CD14-positive monocyte (primary cell): ENCODE results near the gene SLC27A4. TPM values are rescaled to one million over a fixed set of nuclear protein-coding genes. Genes with fewer than 3 reads are reported as not detected.

Source experiments
- DNase-seq, 3 donors: peaks; one replicate each; pipeline ENCODE4 v3.0.0-alpha.2; 2011 to 2022
- H2AFZ ChIP-seq: 2 replicates; pipeline ENCODE4 v1.6.0; 2012; ENCODE audit warnings: mild to moderate bottlenecking, low read depth, low read length, inconsistent platforms; ENCODE audit not compliant: insufficient read depth, poor library complexity, severe bottlenecking
- H3K27ac ChIP-seq, 2 donors: 1 replicate in 1 of 2; 2 replicates in 1 of 2; pipeline ENCODE4 v1.5.1; 2012 to 2013; ENCODE audit warnings: low read length in 2 of 2, control low read depth in 1 of 2, inconsistent platforms in 1 of 2, low read depth in 1 of 2, mild to moderate bottlenecking in 1 of 2
- H3K27me3 ChIP-seq, 2 donors: one replicate each; pipeline versions ENCODE4 v1.6.0 to v1.6.1; 2011 to 2013; ENCODE audit warnings: low read length in 2 of 2; ENCODE audit not compliant: control insufficient read depth in 2 of 2, insufficient read depth in 2 of 2
- H3K36me3 ChIP-seq, 2 donors: replicated peaks in 1 of 2; 1 replicate in 1 of 2; 2 replicates in 1 of 2; pipeline versions ENCODE4 v1.5.1 to v1.6.1; 2012 to 2013; ENCODE audit warnings: low read length in 2 of 2, control low read depth in 1 of 2, inconsistent platforms in 1 of 2, mild to moderate bottlenecking in 1 of 2; ENCODE audit not compliant: insufficient read depth in 2 of 2, control insufficient read depth in 1 of 2
- H3K4me1 ChIP-seq, 2 donors: 1 replicate in 1 of 2; 2 replicates in 1 of 2; pipeline versions ENCODE4 v1.5.1 to v1.6.1; 2012 to 2013; ENCODE audit warnings: low read length in 2 of 2, control low read depth in 1 of 2, inconsistent platforms in 1 of 2, mild to moderate bottlenecking in 1 of 2, moderate library complexity in 1 of 2; ENCODE audit not compliant: insufficient read depth in 2 of 2, control insufficient read depth in 1 of 2
- H3K4me2 ChIP-seq: replicated peaks from 2 replicates; pipeline ENCODE3; 2012; ENCODE audit warnings: low read length, moderate library complexity, mild to moderate bottlenecking; ENCODE audit not compliant: poor library complexity, severe bottlenecking; ENCODE audit errors: extremely low read depth
- H3K4me3 ChIP-seq, 3 experiments: fragments of 200-600 bp in 1 of 3; sonication (generic) in 1 of 3; replicated peaks in 1 of 3; 1 replicate in 2 of 3; 2 replicates in 1 of 3; pipeline ENCODE4 v1.5.1; 2011 to 2013; ENCODE audit warnings: low read length in 3 of 3, mild to moderate bottlenecking in 3 of 3, control low read depth in 2 of 3, low read depth in 2 of 3, inconsistent platforms in 1 of 3, moderate library complexity in 1 of 3
- H3K79me2 ChIP-seq: 2 replicates; pipeline ENCODE4 v1.6.0; 2012; ENCODE audit warnings: mild to moderate bottlenecking, control low read depth, inconsistent platforms, low read length, moderate library complexity; ENCODE audit not compliant: insufficient read depth
- H3K9ac ChIP-seq: 2 replicates; pipeline ENCODE4 v1.6.0; 2017; ENCODE audit warnings: low read length, mild to moderate bottlenecking; ENCODE audit not compliant: insufficient read depth, poor library complexity, severe bottlenecking
- H3K9me3 ChIP-seq, 2 donors: replicated peaks in 1 of 2; 1 replicate in 1 of 2; 2 replicates in 1 of 2; pipeline versions ENCODE4 v1.5.1 to v1.6.1; 2012 to 2013; ENCODE audit warnings: low read length in 2 of 2, control low read depth in 1 of 2; ENCODE audit not compliant: control insufficient read depth in 1 of 2, insufficient read depth in 1 of 2
- H4K20me1 ChIP-seq: 2 replicates; pipeline ENCODE4 v1.6.0; 2012; ENCODE audit warnings: mild to moderate bottlenecking, low read length, control low read depth, moderate library complexity; ENCODE audit not compliant: insufficient read depth
- H3K27ac Mint-ChIP-seq, 7 donors: one replicate each; pipeline ENCODE4 v1.8.0; 2020; ENCODE audit warnings: mild to moderate bottlenecking in 7 of 7, mixed read lengths in 7 of 7, moderate library complexity in 6 of 7, inconsistent platforms in 2 of 7
- H3K27me3 Mint-ChIP-seq, 3 donors: one replicate each; pipeline ENCODE4 v1.8.0; 2021 to 2022; ENCODE audit warnings: low read depth in 3 of 3, mild to moderate bottlenecking in 3 of 3, mixed read lengths in 3 of 3, moderate library complexity in 3 of 3, inconsistent platforms in 1 of 3
- H3K36me3 Mint-ChIP-seq, 2 donors: one replicate each; pipeline ENCODE4 v1.8.0; 2020; ENCODE audit warnings: mixed read lengths in 2 of 2, inconsistent platforms in 1 of 2, mild to moderate bottlenecking in 1 of 2
- H3K4me1 Mint-ChIP-seq: one replicate; pipeline ENCODE4 v1.8.0; 2020; ENCODE audit warnings: mild to moderate bottlenecking, mixed read lengths
- H3K4me3 Mint-ChIP-seq, 2 donors: one replicate each; pipeline ENCODE4 v1.8.0; 2020; ENCODE audit warnings: mild to moderate bottlenecking in 2 of 2, mixed read lengths in 2 of 2, moderate library complexity in 1 of 2
- H3K9me3 Mint-ChIP-seq, 7 donors: one replicate each; pipeline ENCODE4 v1.8.0; 2020 to 2022; ENCODE audit warnings: mixed read lengths in 7 of 7, mild to moderate bottlenecking in 6 of 7, moderate library complexity in 6 of 7, inconsistent platforms in 2 of 7
- WGBS: methylation state at CpG from one replicate; pipeline ENCODE4 v1.1.5; 2013; ENCODE audit warnings: missing lambda C conversion rate; ENCODE audit not compliant: insufficient coverage; 5-methylcytosine and 5-hydroxymethylcytosine counted together
- intact Hi-C, 2 donors: fragments of 100-400 bp; cut with micrococcal nuclease; formaldehyde crosslinking; loops; one replicate each; pipeline versions ENCODE4 v1.15.0 to v1.15.1; 2023
- polyA plus RNA-seq, 3 donors: library from polyadenylated mRNA; depleted of rRNA in 1 of 3; unstranded in 2 of 3; stranded (reverse) in 1 of 3; fragments of 300-500 nt in 2 of 3; fragments of >200 nt in 1 of 3; fragmentation: Illumina TruSeq in 2 of 3; gene quantifications; 1 replicate in 2 of 3; 2 replicates in 1 of 3; pipeline ENCODE4 v1.2.3, GENCODE V29; 2012 to 2021
- TF ChIP-seq, protein P1 (sequence below): fragments of 200-600 bp; IDR thresholded peaks from one replicate; pipeline ENCODE4 v1.8.0; 2022; ENCODE audit warnings: antibody characterized with exemption, mild to moderate bottlenecking

Gene SLC27A4
- polyA plus RNA-seq, 3 donors, result 6.8 to 8.9 (median 6.8) TPM

DNA sequence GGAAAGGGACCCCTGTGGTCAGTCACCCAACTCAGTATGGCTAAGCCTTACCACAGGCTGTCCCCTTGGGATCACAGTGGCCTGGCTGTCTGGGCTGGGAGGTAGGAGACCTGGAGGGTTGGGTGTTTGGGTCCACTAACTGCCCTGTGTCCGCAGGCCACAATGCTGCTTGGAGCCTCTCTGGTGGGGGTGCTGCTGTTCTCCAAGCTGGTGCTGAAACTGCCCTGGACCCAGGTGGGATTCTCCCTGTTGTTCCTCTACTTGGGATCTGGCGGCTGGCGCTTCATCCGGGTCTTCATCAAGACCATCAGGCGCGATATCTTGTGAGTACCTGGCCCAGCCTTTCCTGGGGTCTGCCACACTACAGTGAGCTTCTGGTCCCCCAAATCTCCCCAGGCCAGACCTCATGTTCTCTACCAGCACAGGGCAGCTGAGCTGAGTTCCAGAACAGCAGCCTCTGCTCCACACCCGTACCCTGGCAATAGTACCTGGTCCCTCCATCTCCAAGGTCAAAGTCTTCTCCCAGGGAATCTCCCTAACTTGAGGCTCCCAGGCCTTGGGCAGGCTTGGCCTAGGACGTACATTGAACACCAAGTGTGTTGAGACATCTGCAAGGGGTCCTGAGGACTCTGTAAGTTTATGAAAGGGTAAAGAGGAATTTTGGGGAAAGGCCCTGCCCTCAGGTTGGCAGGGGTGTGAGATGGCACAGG is 2.8 kb downstream of the SLC27A4 start:
- Mint-ChIP-seq H3K4me3 (no peak overlapping the region), H3K4me1 (peaks cover 13% of the 10 kb centered on the region), H3K36me3 (peaks cover 38 to 56% of the 10 kb centered on the region in 2 donors), H3K9me3 (no peaks in the 10 kb centered on the region), H3K27me3 (peaks cover 0 to 3% (median 0%) of the 10 kb centered on the region in 3 donors), H3K27ac (peak overlapping the region in 1 of 7 donors; percentile 51)
- H2AFZ ChIP-seq, result no peak overlapping the region
- H3K36me3 ChIP-seq, result peaks cover 17 to 53% of the 10 kb centered on the region in 2 donors
- 100% methylated on average over 8 of the region's 8 CpGs for whole genome bisulfite sequencing
- intact Hi-C loops, result no loop called here
- H4K20me1 ChIP-seq, result no peaks in the 10 kb centered on the region
- H3K27ac ChIP-seq, result no peak overlapping the region
- H3K9me3 ChIP-seq, result no peaks in the 10 kb centered on the region
- no peak overlapping the region for H3K4me3 ChIP-seq
- H3K4me1 ChIP-seq, result peaks cover 12 to 15% of the 10 kb centered on the region in 2 donors
- H3K4me2 ChIP-seq, result no peak overlapping the region
- no peak overlapping the region for H3K9ac ChIP-seq
- H3K79me2 ChIP-seq, result no peaks in the 10 kb centered on the region
- H3K27me3 ChIP-seq, result no peaks in the 10 kb centered on the region
- no peak for DNase-seq
- TF ChIP-seq, protein P1, sequence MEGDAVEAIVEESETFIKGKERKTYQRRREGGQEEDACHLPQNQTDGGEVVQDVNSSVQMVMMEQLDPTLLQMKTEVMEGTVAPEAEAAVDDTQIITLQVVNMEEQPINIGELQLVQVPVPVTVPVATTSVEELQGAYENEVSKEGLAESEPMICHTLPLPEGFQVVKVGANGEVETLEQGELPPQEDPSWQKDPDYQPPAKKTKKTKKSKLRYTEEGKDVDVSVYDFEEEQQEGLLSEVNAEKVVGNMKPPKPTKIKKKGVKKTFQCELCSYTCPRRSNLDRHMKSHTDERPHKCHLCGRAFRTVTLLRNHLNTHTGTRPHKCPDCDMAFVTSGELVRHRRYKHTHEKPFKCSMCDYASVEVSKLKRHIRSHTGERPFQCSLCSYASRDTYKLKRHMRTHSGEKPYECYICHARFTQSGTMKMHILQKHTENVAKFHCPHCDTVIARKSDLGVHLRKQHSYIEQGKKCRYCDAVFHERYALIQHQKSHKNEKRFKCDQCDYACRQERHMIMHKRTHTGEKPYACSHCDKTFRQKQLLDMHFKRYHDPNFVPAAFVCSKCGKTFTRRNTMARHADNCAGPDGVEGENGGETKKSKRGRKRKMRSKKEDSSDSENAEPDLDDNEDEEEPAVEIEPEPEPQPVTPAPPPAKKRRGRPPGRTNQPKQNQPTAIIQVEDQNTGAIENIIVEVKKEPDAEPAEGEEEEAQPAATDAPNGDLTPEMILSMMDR, result no peak

DNA sequence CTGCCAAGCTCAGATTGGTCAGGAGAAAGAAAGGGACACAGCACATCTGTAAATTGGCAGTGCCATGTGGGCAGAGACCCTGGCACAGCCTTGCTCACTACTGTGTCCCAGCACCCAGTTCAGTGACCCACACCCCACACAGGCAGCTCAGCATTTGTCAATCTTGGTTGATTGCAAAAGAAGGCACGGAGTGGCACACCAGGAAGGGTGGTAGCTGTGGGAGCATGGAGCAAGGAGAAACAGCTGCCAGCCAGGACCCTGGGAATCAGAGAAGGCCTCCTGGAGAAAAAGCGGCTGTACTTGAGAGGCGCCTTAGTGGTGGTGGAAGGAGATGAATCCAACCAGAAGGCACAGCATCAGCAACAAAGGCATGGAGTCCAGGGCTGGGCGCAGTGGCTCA is 3.5 kb downstream of the SLC27A4 start:
- Histone ChIP-seq H3K4me3 (no peak overlapping the region), H3K4me1 (peaks cover 12 to 15% of the 10 kb centered on the region in 2 donors), H3K27ac (no peak overlapping the region), H3K9ac (no peak overlapping the region), H2AFZ (no peak overlapping the region), H3K79me2 (no peaks in the 10 kb centered on the region), H3K9me3 (no peaks in the 10 kb centered on the region), H4K20me1 (no peaks in the 10 kb centered on the region), H3K36me3 (peaks cover 23 to 60% of the 10 kb centered on the region in 2 donors), H3K27me3 (no peaks in the 10 kb centered on the region), H3K4me2 (no peak overlapping the region)
- peaks cover 42 to 61% of the 10 kb centered on the region in 2 donors for H3K36me3 Mint-ChIP-seq
- H3K27ac Mint-ChIP-seq, result no peak overlapping the region
- TF ChIP-seq, protein P1, result no peak
- no peaks in the 10 kb centered on the region for H3K9me3 Mint-ChIP-seq
- H3K4me1 Mint-ChIP-seq, result peaks cover 13% of the 10 kb centered on the region
- no peak for DNase-seq
- peaks cover 0 to 3% (median 0%) of the 10 kb centered on the region in 3 donors for H3K27me3 Mint-ChIP-seq
- H3K4me3 Mint-ChIP-seq, result no peak overlapping the region
- intact Hi-C loops, result no loop called here
- 90% methylated on average over 4 of the region's 4 CpGs for WGBS
